Coronary artery (tissue), 2 donors: Measurements from ENCODE around the gene UBE2I.

Experiments
- DNase-seq: peaks from one replicate; pipeline ENCODE4 v3.0.0-alpha.2; 2017; ENCODE audit warnings: low spot score
- H3K27ac ChIP-seq, 2 donors: fragments of 200-600 bp; sonication (generic); one replicate each; pipeline ENCODE4 v1.5.1; 2016 to 2019
- H3K4me3 ChIP-seq: fragments of 200-600 bp; sonication (generic); 2 replicates; pipeline ENCODE4 v1.5.1; 2016; ENCODE audit warnings: mild to moderate bottlenecking, moderate library complexity
- CTCF ChIP-seq: fragments of 200-600 bp; sonication (generic); IDR thresholded peaks from one replicate; pipeline ENCODE4 v1.5.1; 2019; ENCODE audit warnings: antibody characterized with exemption

Gene UBE2I

GRCh38 chr16:1272453-1273198, 36.8 kb upstream of the UBE2I start:
- Histone ChIP-seq H3K4me3 (no peak overlapping the region), H3K27ac (no peak overlapping the region)
- TF ChIP-seq CTCF: no peak
- DNase-seq: no peak

GRCh38 chr16:1273816-1274215, 35.6 kb upstream of the UBE2I start:
- Histone ChIP-seq H3K4me3 (no peak overlapping the region), H3K27ac (no peak overlapping the region)
- TF ChIP-seq CTCF: no peak
- no peak for DNase-seq

GRCh38 chr16:1274767-1275166, 34.7 kb upstream of the UBE2I start:
- no peak for TF ChIP-seq CTCF
- no peak for DNase-seq
- H3K27ac ChIP-seq: no peak overlapping the region
- H3K4me3 ChIP-seq: no peak overlapping the region

- H3K4me3 ChIP-seq: no peak overlapping the region
- TF ChIP-seq CTCF: no peak
- H3K27ac ChIP-seq: no peak overlapping the region
- DNase-seq: no peak
Measured at GRCh38 chr16:1275791-1276579, 33.5 kb upstream of the UBE2I start.

GRCh38 chr16:1276580-1276878, 32.9 kb upstream of the UBE2I start:
- Histone ChIP-seq H3K4me3 (no peak overlapping the region), H3K27ac (no peak overlapping the region)
- DNase-seq: no peak
- no peak for TF ChIP-seq CTCF

GRCh38 chr16:1277151-1277598, 32.3 kb upstream of the UBE2I start:
- DNase-seq: no peak
- Histone ChIP-seq H3K27ac (no peak overlapping the region), H3K4me3 (no peak overlapping the region)
- TF ChIP-seq CTCF: no peak
